ENCODE results near the gene POU6F2.
"Not testable (repeated sequence)": the region's sequence is repeated elsewhere in the genome, so short reads cannot be mapped to it uniquely, and the experiment has no call there.

Gene POU6F2

GRCh38 chr7:39317896-39318295 is 340.2 kb downstream of the POU6F2 start:
- no peak for DNase-seq

GRCh38 chr7:39321245-39321644 is 343.5 kb downstream of the POU6F2 start:
- no peak for DNase-seq

GRCh38 chr7:39321909-39322498 is 344.3 kb downstream of the POU6F2 start:
- no peak for DNase-seq

DNA sequence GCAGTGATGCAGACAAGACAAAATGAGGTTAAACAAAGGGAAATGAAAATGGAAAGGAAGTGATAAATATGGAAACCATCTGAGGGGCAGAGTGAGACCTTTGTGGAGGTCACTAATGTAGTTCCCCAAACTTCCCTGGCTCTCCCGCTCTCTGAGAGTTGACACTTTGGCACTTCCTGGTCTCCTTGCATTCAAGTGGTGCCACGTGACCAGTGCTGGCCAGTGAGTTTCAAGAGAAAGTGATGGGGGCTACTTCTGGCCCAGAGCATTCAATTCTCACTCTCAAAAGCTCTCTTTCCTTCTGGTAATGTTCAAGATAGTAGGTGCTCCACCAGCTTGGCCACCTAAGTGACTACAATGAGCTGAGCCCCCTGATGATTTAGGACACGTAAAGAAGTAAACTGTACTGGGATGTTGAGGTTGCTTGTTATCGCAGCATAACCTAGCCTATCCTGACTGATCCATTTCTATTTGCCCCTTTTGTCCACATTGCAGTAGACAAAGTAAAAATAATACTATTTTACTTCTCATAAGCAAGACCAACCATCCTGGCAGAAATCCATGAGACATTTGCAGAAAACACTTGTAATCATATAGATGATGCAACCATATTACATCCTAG is 346.5 kb downstream of the POU6F2 start:
- DNase-seq: no peak

GRCh38 chr7:39331607-39332006 is 353.9 kb downstream of the POU6F2 start:
- not testable (repeated sequence) for DNase-seq

GRCh38 chr7:39332142-39332541 is 354.4 kb downstream of the POU6F2 start:
- DNase-seq: no peak

- no peak for DNase-seq
Measured at GRCh38 chr7:39333701-39334100, 356.0 kb downstream of the POU6F2 start.

- no peak for DNase-seq
Measured at GRCh38 chr7:39336442-39336841, 358.7 kb downstream of the POU6F2 start.

DNA sequence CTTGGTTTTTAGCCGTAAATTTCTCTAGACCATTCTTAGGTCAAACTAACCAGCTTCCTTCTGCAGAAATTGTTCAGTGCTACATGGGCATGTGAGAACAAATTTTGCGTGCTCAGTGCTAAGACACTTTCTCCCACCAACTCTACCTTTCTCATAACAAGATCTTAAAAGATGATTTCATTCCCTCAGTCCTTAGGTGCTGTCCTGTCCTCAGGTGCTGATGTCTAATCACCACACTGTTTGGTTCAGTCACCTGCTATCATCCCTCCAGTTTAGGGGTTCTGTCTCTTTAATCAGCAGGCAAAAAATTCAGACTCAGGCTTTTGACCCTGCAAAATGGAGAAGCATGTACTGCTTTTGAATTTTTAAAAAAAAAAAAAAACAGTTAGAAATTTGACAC is 361.0 kb downstream of the POU6F2 start:
- no peak for DNase-seq

GRCh38 chr7:39339591-39339990 is 361.9 kb downstream of the POU6F2 start:
- DNase-seq: no peak

DNA sequence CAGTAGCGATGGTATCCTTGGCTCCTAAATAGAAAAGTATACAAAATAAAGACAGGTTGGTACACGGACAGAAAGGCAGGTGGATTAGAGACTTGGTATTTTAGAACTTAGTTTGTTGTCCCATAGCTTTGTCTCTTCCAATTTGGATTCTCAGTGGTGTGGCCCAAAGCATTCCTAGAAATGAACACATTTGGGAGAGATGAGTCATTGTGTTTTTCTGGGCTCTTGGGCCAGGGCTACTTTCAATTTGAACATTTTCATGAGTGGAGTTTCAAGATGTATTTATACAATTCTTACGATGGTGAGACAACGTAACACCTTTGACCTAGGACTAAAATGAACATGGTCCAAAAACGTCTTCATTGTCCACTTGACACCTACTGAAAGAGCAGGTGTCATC is 363.4 kb downstream of the POU6F2 start:
- no peak for DNase-seq

- no peak for DNase-seq
Measured at GRCh38 chr7:39342763-39343162, 365.1 kb downstream of the POU6F2 start.

- DNase-seq: no peak
Measured at GRCh38 chr7:39349452-39350123, 371.9 kb downstream of the POU6F2 start.

GRCh38 chr7:39353615-39354376 is 376.1 kb downstream of the POU6F2 start:
- no peak for DNase-seq

DNA sequence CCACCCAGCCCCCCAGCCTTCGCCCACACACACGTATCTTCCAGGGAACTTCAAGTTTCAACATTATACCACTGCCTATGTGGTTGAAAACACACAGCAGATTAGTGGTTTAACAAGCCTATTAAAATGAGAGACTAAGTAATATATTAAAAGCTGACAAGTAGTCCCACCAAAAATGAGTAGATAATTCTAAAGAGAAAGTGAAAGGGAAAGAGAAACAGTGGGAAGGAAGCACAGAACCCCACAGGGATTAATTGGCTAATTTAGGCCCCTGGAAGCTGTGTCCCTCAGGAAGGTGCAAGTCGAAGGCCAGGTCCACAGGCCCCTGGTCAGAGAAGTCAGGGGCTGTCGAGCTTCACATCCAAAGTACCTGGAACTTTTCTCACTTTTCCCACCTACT is 378.0 kb downstream of the POU6F2 start:
- no peak for DNase-seq

GRCh38 chr7:39356172-39356925 is 378.6 kb downstream of the POU6F2 start:
- DNase-seq: no peak

DNA sequence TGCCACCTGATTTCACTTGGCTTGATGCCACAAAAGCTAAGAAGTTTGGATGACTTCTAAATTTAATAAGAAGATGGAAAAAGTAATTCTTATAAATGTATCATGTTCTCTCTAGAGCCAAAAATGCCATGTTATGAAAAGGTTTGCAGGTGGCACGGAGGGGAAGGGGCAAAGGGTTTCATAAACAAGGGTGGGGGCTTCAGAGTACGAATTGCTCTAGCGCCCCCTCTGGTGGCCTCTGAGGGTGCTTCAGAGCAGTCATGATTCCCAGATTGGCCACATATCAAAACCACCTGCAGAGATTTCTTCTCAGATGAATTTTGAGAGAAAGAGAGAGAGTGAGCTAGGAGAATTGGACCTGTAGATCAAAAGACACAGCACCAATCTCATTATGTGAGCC is 379.9 kb downstream of the POU6F2 start:
- no peak for DNase-seq

- DNase-seq: no peak
Measured at GRCh38 chr7:39360038-39360437, 382.3 kb downstream of the POU6F2 start.

DNA sequence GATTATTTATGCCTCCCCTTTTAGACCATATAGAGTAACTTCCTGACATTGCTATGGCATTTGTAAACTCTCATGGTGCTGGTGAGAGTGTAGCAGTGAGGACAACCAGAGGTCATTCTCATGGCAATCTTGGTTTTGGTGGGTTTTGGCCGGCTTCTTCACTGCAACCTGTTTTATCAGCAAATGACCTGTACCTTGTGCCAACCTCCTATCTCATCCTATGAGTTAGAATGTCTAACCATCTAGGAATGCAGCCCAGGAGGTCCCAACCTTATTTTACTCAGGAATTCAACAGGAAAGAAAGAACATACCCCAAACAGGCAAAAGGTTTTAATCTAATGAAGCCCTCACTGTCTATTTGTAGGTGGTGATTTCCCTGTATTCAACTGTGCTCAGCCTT is 383.1 kb downstream of the POU6F2 start:
- DNase-seq: no peak

- DNase-seq: no peak
Measured at GRCh38 chr7:39365751-39366295, 388.1 kb downstream of the POU6F2 start.

- DNase-seq: no peak
Measured at GRCh38 chr7:39367451-39367850, 389.7 kb downstream of the POU6F2 start.

DNA sequence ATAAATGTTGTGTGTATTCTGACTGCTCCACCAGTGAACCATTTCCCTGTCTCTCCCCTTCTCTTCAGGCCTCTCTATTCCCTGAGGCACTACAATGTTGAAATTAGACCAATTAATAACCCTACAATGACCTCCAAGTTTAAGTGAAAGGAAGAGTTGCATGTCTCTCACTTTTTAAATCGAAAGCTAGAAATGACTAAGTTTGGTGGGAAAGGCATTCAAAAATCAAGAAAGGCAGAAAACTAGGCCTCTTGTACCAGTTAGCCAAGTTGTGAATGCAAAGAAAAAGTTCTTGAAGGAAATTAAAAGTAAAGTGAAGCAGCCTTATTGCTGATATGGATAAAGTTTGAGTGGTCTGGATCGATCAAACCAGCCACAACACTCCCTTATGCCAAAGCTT is 390.2 kb downstream of the POU6F2 start:
- DNase-seq: no peak

GRCh38 chr7:39372383-39372782 is 394.7 kb downstream of the POU6F2 start:
- DNase-seq: no peak
